MM.1S (cell line): ENCODE data around the gene TCF3.

Source experiments
- DNase-seq: peaks from one replicate; pipeline ENCODE4 v3.0.0-alpha.2; 2015
- H2AFZ ChIP-seq: fragments of 300-600 bp; sonication (generic); 2 replicates; pipeline ENCODE4 v1.6.0; 2016; ENCODE audit warnings: antibody characterized with exemption, low read length
- H3F3A ChIP-seq: fragments of 300-600 bp; sonication (generic); 2 replicates; pipeline ENCODE4 v1.6.1; 2016; ENCODE audit warnings: mild to moderate bottlenecking, antibody characterized with exemption, low read length, moderate library complexity, mixed read lengths; ENCODE audit not compliant: insufficient read depth
- H3K27ac ChIP-seq: fragments of 300-600 bp; sonication (generic); 2 replicates; pipeline ENCODE4 v1.5.1; 2016; ENCODE audit warnings: mild to moderate bottlenecking, low read length
- H3K27me3 ChIP-seq: fragments of 300-600 bp; sonication (generic); replicated peaks from 2 replicates; pipeline ENCODE4 v1.6.0; 2016; ENCODE audit warnings: low read length; ENCODE audit not compliant: insufficient read depth
- H3K36me3 ChIP-seq: fragments of 300-600 bp; sonication (generic); replicated peaks from 2 replicates; pipeline ENCODE4 v1.6.1; 2016; ENCODE audit warnings: mild to moderate bottlenecking, low read length, mixed read lengths; ENCODE audit not compliant: insufficient read depth
- H3K4me1 ChIP-seq: fragments of 300-600 bp; sonication (generic); 2 replicates; pipeline ENCODE4 v1.6.1; 2016; ENCODE audit warnings: low read length, mixed read lengths
- H3K4me2 ChIP-seq: fragments of 300-600 bp; sonication (generic); 2 replicates; pipeline ENCODE4 v1.6.0; 2016; ENCODE audit warnings: low read depth, low read length
- H3K4me3 ChIP-seq: fragments of 300-600 bp; sonication (generic); 2 replicates; pipeline ENCODE4 v1.5.1; 2016; ENCODE audit warnings: low read length, mixed read lengths
- H3K79me2 ChIP-seq: fragments of 300-600 bp; sonication (generic); 2 replicates; pipeline ENCODE4 v1.6.1; 2016; ENCODE audit warnings: mixed run types, low read length, mixed read lengths
- H3K9ac ChIP-seq: fragments of 300-600 bp; sonication (generic); 2 replicates; pipeline ENCODE4 v1.6.1; 2016; ENCODE audit warnings: low read length, mixed read lengths
- H3K9me2 ChIP-seq: fragments of 300-600 bp; sonication (generic); replicated peaks from 2 replicates; pipeline ENCODE4 v1.6.1; 2016; ENCODE audit warnings: mild to moderate bottlenecking, low read length, mixed read lengths; ENCODE audit not compliant: insufficient read depth
- H3K9me3 ChIP-seq: fragments of 300-600 bp; sonication (generic); replicated peaks from 2 replicates; pipeline ENCODE4 v1.6.1; 2016; ENCODE audit warnings: mild to moderate bottlenecking, low read length, mixed read lengths; ENCODE audit not compliant: insufficient read depth
- H4K20me1 ChIP-seq: fragments of 300-600 bp; sonication (generic); 2 replicates; pipeline ENCODE4 v1.6.1; 2016; ENCODE audit warnings: mild to moderate bottlenecking, low read length, moderate library complexity, mixed read lengths; ENCODE audit not compliant: insufficient read depth
- CTCF ChIP-seq: fragments of 300-600 bp; sonication (generic); IDR thresholded peaks from 2 replicates; pipeline ENCODE4 v1.5.1; 2016; ENCODE audit warnings: antibody characterized with exemption, low read length, mixed read lengths
- EZH2 ChIP-seq: fragments of 300-600 bp; sonication (generic); optimal IDR thresholded peaks from 2 replicates; pipeline ENCODE3; 2017; ENCODE audit warnings: low read depth, mild to moderate bottlenecking, antibody characterized with exemption, low read length, mixed read lengths
- EZH2phosphoT487 ChIP-seq: fragments of 300-600 bp; sonication (generic); IDR thresholded peaks from 2 replicates; pipeline ENCODE4 v1.6.1; 2018; ENCODE audit warnings: antibody characterized with exemption, low read length

TCF3 gene

GRCh38 chr19:1598777-1599459, 53.5 kb downstream of the TCF3 start:
- Histone ChIP-seq H3K4me1 (no peaks in the 10 kb centered on the region), H3K79me2 (peaks cover 58% of the 10 kb centered on the region), H2AFZ (no peak overlapping the region), H3K4me2 (no peak overlapping the region), H3K4me3 (no peak overlapping the region), H3F3A (peaks cover 5% of the 10 kb centered on the region; the same call in 1 of the 2 replicates), H4K20me1 (no peaks in the 10 kb centered on the region; the same call in 1 of the 2 replicates), H3K9me3 (no peaks in the 10 kb centered on the region), H3K27me3 (no peaks in the 10 kb centered on the region), H3K9ac (no peak overlapping the region), H3K36me3 (peaks cover 4% of the 10 kb centered on the region; the same call in 1 of the 2 replicates), H3K27ac (no peak overlapping the region), H3K9me2 (no peaks in the 10 kb centered on the region)
- DNase-seq = no peak
- TF ChIP-seq EZH2phosphoT487 (no peak), CTCF (no peak), EZH2 (no peak)

GRCh38 chr19:1593501-1593772, 59.0 kb downstream of the TCF3 start:
- no peaks in the 10 kb centered on the region for H3K27me3 ChIP-seq
- H3K9ac ChIP-seq = peak overlapping the region; percentile 86; the same call in 1 of the 2 replicates
- peak overlapping the region; percentile 98 for H3K4me2 ChIP-seq
- no peaks in the 10 kb centered on the region for H4K20me1 ChIP-seq
- peaks cover 5% of the 10 kb centered on the region; the same call in 1 of the 2 replicates for H3K4me1 ChIP-seq
- H3K4me3 ChIP-seq = peak overlapping the region; percentile 84; the same call in 1 of the 2 replicates
- peaks cover 4% of the 10 kb centered on the region; the same call in 1 of the 2 replicates for H3K36me3 ChIP-seq
- H3K9me2 ChIP-seq = no peaks in the 10 kb centered on the region
- H3K27ac ChIP-seq = no peak overlapping the region
- H2AFZ ChIP-seq = peak overlapping the region; percentile 94
- H3K79me2 ChIP-seq = peaks cover 44% of the 10 kb centered on the region
- no peaks in the 10 kb centered on the region for H3K9me3 ChIP-seq
- DNase-seq = no peak
- peaks cover 18% of the 10 kb centered on the region; the same call in 1 of the 2 replicates for H3F3A ChIP-seq
- no peak for TF ChIP-seq EZH2phosphoT487
- TF ChIP-seq CTCF = no peak
- no peak for TF ChIP-seq EZH2

GRCh38 chr19:1592755-1593500, 59.5 kb downstream of the TCF3 start, which contains the start of gene MBD3:
Gene MBD3, minus strand, starts transcription at chr19:1592865. Its CDS starts 234 bp downstream, at chr19:1592631.
- no peaks in the 10 kb centered on the region for H3K9me2 ChIP-seq
- no peaks in the 10 kb centered on the region for H4K20me1 ChIP-seq
- peaks cover 5% of the 10 kb centered on the region; the same call in 1 of the 2 replicates for H3K4me1 ChIP-seq
- peak within 1 kb of the TSS; percentile 94 for H2AFZ ChIP-seq
- no peaks in the 10 kb centered on the region for H3K27me3 ChIP-seq
- peaks cover 4% of the 10 kb centered on the region; the same call in 1 of the 2 replicates for H3K36me3 ChIP-seq
- peak within 1 kb of the TSS; percentile 100 for H3K9ac ChIP-seq
- H3K9me3 ChIP-seq = no peaks in the 10 kb centered on the region
- DNase-seq = peak; percentile 99
- H3K27ac ChIP-seq = peak within 1 kb of the TSS; percentile 89
- H3K4me3 ChIP-seq = peak within 1 kb of the TSS; percentile 84
- TF ChIP-seq CTCF = no peak
- no peak for TF ChIP-seq EZH2
- TF ChIP-seq EZH2phosphoT487 = no peak
- H3F3A ChIP-seq = peaks cover 18% of the 10 kb centered on the region; the same call in 1 of the 2 replicates
- peaks cover 47% of the 10 kb centered on the region for H3K79me2 ChIP-seq
- H3K4me2 ChIP-seq = peak within 1 kb of the TSS; percentile 98
